Cerebellar nuclear complex (tissue), 1 donor: ENCODE data around the gene BCL2.

ENCODE experiments used
- DNase-seq, 2 experiments: peaks; one replicate each; lab custom pipeline; 2025; lab: John Stamatoyannopoulos, UW

BCL2 gene

DNA sequence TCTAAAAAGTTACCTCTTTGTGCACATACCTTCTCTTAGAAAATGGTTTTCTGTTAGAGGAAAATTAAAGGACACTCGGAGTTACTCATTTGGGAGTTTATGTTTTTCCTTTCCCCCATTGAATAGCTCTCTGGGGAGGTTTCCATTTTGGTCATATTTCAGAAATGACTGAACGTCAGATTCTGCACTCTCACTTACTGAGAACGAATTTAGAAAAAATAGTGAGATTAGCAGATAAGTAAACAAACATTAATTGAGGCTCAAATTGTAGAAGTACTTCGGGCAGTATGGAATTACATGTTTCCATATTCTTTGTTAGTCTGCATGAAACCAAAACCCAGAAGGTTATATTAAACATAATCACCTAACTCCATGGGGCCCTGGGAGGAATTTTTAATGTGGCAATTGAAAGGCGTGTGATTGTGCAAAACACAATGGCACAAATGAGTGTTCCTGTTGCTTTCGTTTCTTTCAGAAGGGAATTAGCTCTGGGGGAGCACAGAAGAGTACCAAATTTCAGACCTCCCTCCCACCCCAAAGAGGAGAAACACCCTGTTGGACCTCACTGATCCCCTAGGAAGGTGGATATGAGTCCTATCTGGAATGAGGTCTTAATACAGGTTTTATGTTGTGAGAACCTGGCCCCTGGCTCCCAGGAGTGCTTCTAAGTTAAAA is 212.3 kb downstream of the BCL2 start:
- DNase-seq, result no peak

DNA sequence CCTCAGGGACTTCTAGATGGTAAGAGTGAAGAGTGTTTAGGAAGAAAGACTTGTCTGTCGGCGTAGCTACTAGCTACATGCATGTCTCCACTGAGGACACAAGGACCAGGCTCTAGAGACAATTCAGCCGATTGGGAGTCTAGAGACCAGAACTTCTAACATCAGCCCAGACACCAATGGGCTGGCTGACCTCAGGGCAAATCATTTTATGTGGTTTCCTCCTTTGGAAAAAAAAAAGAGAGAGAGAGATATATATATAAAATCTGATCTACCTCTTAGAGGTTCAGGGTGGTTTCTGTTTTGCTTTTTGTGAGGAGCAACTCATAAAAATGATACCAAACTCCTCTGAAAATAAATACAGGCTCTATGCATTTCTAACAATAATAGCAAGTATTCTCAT is 212.8 kb downstream of the BCL2 start:
- no peak for DNase-seq

DNA sequence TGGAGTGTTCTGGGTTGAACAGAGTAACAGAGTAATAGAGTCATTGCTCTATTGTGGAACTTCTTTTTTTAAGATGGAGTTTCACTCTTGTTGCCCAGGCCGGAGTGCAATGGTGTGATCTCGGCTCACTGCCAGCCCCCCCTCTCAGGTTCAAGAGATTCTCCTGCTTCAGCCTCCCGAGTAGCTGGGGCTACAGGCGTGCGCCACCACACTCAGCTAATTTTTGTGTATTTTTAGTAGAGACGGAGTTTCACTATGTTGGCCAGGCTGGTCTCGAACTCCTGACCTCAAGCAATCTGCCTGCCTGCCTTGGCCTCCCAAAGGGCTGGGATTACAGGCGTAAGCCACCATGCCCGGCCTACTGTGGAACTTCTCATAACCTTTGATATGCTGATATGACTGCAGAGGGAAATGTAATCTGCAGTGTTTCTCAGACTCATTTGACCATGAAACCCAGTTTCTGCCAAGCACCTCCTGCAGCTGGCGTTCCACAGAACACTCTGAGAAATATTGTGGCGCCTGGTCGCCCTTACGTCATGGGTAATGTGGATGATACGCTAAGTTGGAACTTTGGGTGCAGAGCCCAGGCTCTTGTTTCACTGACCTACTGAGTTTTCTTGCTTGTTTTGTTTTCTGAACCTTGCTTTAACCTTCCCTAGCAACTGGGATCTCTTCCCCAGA is 213.8 kb downstream of the BCL2 start:
- no peak for DNase-seq

DNA sequence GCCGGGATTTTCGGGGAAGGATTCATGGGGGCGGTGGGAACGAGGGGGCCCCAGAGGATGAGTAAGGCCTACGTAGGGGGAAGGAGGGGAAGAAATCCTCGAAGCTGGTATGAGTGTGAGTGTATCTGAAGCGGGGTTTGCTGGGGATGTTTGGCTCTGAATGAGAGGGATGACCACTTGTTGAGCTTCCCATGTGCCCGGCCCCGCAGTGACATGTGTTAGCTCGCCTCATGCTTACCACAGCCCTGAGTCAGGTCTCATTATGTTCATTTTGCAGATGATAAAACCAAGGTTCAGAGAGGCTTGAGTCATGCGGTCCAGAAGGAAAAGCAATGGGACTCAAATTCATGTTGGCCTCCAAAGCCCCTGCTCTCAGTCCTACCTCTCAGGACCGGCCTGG is 214.7 kb downstream of the BCL2 start:
- no peak for DNase-seq

DNA sequence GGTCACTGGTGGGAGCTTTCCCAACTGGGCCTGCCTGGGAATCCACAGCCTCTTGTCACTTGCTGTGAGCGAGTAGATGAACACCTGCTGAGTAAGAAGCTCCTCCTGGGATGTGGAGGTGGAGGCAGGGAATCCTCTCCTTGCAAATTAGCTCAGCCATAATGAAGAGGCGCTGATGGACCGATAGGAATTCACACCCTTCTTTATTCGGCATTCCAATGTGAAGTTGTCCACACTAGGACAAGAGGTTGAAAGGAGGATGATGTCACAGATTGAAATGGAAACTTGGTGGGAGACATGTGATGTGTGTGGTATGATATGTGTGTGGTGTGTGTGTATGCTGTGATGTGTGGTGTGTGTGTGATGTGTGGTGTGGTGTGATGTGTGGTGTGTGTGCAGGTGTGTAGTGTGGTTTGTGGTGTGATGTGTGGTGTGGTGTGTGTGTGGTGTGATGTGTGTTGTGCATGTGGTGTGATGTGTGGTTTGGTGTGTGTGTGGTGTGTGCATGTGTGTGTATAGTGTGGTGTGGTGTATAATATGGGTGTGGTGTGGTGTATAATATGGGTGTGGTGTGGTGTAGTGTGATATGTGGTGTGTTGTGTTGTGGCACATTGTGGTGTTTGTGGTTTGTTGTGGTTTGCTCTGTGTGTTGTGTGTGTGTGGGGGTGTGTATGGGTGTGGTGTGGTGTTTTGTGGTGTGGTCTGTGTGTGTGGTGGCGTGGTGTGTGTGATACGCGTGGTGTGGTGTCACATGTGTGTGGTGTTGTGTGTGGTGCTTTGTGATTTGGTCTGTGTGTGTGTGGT is 216.4 kb downstream of the BCL2 start:
- no peak for DNase-seq

DNA sequence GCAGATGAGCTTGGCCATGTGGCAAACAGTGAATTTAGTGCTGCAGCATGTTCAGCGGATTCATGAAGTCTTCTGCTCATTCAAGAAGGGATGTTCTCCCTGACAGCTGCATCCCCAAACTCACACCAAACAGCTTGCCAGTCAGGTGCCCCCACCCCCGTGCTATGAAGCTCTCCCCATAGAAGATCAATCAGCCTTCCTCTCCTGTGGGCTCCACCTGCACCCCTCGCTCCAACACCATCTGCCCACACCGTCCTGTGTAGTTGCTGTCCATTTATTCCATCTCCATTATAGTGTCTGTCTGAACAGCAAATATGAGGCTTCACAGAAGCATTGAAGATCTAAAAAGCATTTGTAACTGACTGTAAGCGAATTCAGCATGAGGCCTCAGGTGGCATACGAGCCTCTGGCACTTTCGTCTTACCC is 218.9 kb downstream of the BCL2 start:
- no peak for DNase-seq

DNA sequence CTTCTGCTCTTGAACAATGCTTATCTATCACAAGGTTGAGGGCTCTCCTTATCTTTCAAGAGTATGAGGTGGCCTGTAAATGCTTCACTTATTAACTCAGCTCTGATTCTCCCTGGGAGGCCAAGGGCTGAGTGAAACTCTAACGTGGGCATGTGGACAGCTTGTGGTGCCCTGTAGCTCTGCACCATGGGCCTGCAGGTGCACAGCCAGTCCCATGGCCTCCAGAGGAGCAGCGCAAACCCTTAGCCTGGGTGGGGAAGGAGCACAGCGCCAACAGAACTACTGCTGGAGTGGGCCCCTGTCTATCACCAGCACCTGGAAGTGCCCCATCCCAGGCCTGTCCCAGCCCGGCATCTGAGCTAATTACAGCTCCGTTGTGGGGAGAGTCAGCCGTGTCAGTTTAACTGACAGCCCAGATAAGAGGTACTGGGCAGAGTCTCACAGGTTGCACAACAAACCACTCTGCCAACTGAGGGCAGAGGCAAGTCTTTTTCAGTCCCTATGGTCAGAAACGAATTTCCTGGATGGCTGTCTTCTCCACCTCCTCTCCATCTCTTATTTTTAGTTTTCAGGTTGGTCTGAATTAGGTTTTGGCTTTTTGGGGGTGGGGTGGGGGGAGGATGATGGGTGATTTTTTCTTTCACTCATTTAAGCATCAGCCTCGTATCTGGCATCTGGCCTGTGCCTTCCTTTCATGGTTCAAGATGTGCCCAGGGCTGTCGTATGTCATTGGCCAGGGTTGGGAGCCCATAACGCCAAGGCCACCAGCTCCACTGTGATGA is 219.5 kb downstream of the BCL2 start:
- DNase-seq, result no peak

DNA sequence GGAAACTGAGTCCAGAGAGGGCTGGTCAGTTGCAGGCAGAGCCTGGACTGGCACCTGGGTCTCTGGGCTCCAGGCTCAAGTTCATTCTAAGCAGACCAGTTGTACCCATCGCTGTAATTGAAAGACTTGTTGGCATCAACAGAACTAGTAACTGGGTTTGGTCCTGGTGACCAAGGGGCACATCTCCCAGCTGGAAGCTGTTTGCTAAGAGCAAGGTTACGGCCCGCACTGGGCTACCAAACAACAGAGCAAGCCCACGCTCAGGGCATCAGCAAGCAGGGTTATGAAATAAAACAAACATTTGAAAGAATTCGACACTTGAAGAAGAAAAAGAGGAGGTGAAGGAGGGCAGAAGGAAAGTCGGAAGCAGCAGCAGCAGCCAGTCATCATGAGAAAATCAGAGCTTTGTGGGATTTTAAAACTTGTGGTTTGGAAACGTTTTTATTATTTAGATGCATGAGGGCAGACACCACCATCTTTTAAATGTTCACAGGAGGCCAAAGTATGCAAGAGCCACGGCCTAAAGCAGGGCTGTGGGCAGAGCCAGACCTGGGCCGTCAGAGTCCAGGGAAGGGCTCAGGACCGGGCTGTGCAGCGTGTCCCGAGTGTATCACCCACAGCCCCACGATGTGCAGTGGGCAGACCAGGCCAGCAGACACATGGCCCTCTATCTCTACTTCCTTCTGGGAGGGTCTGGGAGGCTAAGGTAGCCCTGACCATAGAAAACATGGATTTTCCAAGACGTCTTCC is 220.3 kb downstream of the BCL2 start:
- DNase-seq, result no peak

DNA sequence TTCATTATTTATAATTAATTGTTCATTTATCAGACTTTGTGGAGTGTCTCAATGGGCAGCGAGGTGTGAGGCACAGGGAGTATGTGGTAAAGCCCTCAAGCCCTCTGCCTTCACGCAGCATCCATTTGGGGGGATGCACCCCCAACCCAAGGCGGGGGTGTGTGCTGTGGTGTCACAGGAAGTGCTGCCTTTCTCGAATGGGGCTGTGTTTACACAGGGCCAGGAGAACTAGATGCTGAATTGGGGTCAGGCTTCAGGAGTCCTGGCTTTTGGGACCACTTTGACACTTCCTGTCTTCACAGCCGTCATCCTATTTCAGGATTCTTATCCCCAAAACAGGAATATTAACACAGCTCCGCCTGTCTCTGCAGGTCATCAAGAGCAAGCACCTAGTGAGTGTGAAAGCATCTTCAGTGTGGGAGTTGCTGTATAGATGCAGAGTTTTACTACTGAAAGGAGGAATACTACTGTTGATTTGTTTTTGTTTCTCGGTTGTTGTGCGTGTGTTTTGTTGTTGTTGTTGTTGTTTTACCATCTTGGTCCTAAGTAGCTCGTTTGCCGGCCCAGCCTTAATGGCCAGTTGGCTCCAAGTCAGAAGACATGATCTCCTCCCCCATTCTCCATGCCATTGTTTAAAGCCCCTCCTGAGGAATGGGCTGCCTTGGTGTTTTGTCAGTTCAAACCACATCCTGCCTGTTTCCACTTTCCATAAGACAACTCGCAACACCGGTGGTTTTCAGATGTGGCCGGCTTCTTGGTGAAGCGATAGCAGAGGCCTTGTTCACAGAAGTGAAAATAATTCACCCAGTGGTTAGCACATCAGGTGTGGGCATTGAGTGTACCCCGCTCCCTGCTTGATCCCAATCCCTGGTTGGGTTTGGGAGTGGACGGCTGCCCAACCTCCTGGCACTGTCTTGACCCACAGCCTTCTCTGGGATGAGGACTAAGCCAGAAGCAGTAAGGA is 221.3 kb downstream of the BCL2 start:
- no peak for DNase-seq

DNA sequence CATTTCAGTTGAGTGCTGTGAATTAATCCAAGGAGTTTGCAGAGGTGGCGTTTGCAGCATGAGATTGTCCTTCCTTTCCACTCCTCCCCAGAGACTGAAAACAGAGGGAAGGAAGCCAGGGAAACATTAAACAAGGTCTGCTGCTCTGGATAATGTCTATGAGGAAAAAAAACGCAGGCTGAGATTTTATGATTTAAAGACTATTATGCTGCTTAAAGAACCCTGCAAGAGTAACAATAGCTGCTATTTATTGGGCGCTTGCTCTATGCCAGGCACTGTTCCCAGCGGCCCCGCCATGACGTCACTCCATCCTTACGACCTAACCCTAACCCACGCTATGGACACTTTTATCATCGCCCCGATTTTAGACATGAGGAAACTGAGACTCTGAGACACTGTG is 222.4 kb downstream of the BCL2 start:
- no peak for DNase-seq

DNA sequence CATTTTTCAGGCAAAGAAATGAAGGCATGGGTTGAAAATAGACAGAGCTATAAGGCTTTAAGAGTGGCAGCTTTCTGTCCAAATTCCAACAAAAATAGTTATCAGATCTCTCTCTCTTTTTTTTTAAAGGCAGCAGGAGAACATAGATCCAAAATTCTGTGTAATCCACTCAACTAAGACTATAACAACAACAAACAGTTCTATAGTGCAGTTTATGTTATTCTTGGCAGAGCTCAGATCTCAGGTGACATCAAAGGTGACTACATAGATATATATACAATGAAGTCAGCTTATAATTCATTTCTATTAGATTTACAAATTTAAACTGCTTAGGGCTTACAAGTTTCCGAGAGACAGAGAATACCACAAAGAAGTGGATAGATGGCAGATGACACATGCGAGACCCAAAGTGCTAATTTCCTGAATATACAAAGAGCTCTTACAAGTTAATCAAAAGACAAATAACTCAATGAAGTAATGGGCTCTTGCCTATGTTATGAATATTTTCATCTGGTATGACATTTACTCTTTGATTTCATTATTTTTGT is 223.2 kb downstream of the BCL2 start:
- DNase-seq, result no peak

DNA sequence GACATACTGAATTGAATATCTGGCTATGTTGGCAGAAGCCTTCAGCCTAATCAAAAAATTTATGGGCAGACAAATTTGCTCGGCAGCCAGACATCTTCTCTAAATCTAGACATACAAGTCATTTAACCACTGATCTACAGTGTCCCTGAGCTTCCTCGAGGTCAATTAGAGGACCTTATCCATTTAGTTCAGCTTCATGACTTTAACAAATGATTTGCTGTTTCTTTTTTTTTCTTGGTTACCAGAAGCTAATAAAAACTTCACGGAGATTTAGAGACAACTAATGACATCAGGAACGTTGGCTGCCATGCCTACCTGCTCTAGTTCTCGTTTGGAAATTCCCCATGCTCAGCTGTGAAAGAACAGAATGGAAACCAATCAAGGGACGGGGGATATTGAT is 223.8 kb downstream of the BCL2 start:
- no peak for DNase-seq

DNA sequence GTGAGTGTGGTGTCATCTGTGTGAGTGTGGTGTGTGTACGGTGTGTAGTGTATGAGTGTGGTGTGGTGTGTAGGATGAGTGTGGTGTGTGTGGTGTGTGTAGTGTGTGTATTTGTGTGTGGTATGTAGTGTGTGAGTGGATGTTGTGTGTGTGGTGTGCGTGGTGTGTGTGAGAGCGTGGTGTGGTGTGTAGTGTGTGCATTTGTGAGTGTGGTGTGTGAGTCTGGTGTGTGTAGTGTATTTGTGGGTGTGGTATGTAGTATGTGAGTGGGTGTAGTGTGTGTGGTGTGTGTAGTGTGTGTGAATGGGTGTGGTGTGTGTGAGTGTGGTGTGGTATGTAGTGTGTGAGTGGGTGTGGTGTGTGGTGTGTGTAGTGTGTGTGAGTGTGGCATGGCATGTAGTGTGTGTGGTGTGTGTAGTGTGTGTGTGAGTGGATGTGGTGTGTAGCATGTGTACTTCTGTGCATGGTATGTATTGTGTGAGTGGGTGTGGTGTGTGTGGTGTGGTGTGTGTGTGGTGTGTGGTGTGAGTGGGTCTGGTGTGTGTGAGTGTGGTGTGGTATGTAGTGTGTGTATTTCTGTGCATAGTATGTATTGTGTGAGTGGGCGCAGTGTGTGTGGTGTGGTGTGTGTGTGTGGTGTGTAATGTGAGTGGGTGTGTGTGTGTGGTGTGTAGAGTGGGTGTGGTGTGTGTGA is 227.8 kb downstream of the BCL2 start:
- DNase-seq, result no peak

DNA sequence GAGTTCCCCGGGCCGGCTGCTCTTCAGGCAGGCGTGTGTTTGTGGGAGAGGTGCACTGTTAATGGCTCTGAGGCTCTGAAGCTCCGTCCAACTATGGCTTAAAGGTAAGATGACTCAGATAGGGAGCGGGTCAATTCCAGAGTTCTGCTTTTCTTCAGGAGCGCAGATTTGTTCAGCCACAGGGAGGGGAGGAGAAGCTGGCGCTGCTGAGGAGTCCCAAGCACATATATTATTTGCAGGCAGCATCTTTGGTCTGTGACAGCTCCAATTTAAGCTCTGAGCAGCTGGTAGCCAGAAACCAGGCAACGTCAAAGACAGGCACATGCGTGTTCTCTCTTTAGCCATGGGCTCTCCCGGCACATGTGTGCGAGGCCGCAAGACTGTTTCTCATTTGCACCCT is 229.2 kb downstream of the BCL2 start:
- no peak for DNase-seq

DNA sequence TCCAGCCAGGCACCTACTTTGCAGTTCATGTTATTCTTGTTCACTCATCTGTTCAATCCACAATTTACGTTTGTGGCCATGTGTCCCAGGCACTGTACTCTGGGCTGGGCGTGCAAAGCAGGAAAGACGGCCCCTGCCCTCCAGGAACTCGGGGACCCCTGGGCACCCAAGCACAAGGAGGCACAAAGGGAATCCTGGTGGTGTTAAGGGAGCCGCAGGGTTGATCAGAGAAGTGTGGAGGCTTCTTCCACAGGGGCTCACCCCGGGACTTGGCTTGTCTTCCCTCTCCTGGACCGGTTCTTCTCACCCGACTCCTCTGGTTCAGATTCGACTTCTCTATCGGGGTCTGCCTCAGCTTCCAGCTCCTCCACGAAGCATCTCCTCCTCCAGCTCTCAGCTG is 230.5 kb downstream of the BCL2 start:
- no peak for DNase-seq

DNA sequence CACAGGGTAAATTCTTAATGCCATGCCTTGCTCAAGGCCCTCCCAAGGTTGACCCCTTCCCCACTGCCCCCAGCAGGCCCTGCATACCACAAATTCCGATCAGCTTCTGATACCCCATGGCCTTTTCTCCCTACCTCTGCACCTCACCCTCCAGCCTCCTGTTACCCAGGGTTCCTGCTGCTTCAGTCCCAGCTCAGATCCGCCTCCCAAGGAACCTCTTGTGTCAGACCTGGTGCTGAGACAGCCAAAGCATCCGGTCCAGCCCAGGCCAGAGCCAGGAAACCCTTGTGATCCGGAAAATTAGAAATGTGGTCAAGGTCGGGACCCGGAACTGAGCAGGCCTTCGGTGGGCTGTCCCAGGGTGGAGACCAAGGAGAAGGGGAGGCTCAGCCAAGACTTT is 231.3 kb downstream of the BCL2 start:
- no peak for DNase-seq

DNA sequence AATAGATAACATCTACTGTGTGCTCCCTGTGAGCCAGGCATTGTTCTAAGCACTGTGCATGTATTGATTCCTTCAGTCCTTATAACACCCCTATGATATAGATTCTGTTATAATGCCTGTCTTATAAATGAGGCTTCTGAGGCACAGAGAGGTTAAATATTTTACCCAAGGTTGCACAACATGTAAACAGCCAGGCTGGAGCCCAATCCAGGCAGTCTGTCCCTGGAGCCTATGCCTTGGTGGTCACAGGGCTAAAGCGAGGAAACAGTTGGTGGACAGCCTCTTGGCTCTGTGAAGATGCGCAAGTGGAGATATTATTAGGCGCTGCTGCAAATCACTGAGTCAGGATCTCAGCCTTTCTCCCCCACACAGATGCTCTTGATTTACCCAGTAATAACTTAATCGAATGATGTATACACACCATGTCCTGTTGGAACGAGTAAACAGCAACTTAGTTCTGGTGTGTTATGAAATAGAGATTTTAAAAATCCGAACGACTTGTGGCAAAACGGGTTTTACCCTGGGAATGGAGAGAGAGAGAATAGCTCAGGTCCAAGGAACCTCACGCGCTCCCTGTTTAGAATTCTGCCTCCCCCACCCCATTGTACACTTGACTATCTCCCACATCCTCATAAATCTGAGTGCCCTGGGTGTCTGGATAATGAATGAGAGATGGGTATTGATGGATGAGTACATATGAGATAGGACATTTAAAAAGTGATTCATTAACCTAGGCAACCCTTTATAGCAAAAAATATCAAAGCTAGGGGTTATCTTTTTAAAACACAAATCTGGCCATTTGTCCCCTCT is 231.9 kb downstream of the BCL2 start:
- no peak for DNase-seq

DNA sequence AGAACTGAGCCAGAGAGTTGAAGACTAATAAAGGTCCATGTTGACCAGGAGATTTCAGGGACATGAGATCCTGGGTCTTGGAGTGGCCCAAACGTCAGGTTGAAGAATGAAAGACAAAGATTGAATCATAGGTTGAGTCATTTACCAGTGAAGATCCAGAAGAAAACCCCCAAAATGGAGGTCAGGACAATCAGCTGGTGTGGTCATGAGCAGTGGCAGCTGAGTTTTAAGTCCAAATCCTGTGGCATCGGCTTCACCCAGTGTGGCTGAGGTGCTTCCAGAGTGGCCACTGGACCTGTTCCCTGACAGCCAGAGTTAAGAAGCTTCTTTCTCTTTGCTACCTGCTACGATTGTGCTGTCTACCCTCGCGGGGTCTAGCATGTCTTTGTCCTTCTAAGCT is 234.0 kb downstream of the BCL2 start:
- no peak for DNase-seq

DNA sequence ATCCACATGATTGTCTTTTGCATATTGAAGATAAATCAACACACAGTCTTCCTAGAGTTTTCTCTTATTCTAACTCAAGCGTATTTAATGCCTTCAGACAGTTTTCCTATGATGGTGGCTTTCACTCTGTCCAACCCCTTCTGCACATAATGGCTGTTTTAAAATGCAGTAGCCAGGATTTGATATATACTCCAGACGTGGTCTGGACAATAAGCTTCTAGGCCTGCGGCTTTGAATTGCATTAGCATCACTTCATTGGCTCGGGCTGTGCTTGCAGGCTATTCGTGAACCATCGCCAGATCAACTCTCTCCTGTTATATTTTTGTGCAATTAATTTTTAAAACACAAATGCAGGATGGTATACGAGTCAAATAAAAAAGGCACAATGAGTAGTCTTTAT is 235.3 kb downstream of the BCL2 start:
- no peak for DNase-seq
